ENCODE data around the gene ARAP2.

Gene ARAP2

DNA sequence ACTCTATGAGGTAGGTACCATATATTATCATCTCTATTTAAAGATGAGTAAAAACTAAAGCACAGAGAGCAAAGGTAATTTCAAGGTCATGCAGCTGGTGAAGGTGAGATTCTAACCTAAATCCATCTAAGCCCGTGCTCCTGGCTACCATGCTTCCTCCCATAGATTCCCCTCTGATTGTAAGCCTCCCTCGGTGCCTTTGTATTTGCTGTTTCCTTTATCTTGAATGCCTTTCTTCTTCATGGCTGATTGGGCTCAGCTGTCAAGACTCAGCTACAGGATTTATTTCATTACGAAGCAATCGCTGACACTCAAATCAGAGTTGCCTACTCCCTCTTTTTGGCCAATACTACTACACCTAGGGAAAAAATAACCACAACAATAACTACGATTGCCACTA, 217.1 kb downstream of the ARAP2 start:
- DNase-seq: no peak

DNA sequence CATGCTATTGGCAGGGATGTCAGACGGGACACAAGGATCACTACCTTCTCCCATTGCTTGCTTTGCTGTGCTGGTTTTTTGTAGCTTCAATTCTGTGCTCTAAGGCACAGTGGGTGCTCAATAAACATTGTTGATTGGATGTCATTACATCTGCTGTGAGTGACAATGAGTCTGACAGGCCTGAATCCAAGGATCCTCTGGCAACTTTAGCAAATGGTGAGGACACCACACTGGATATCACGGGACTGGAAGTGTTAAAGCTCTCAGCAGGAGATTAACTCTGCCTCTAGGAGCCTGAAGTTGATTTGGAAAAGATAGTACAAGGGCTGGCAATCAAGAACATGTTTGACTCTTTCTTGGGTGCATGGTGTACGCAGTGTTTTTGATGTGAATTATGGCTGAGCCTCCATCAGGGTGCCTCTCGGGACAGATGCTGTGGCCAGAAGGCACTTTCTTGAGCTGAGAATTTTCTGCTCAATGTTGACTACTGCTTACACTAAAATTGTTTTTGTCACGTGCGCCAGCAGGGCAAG, 217.9 kb downstream of the ARAP2 start:
- DNase-seq: no peak

DNA sequence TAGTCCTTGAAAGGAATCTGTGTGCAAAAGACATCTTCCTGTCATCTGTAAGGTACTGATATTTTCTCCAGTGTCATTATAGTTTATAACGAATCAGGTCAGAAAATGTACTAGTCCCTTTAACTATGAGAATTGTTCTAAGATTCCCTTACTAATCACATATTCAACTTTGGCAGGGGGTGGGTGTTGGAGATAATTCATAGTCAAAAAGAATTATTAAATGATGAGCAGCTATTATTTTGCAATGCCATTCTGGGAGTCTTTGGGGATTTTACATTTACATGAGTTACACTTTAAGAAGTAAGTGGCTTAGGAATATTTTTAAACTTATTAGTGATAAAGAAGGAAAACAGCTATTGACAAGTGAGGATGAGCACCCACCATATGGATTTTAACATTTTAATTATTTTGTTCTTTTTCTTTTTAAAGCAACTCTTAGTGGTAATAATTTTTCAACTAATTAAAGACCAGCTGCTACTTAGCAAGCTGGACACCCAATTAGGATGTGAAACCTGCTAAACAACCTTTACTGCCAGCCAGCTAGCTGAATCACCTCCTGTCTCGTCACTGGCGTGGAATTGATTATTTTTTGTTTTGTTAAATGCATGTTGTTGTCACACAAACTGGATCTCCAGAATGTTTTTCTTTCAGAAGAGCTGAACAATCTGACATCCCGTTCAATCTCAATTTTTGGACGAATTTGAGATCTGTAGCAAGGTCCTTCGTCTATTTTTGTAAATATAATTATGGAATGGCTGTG, 219.2 kb downstream of the ARAP2 start:
- no peak for DNase-seq

DNA sequence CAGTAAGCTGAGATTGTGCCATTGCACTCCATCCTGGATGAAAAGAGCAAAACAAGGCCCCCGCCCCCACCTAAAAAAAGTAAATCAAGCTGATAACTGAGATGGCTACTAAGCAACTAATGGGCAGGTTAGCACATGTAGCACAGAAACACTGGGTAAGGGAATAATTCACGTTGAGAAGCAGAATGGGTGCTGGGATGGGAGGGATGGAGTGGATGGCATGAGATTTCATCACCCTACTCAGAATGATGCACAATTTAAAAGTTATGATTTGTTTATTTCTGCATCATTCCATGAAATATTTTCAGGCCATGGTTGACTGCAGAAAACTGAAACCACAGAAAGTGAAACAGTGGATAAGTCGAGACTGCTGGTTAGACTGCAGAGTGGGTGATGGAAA, 224.0 kb downstream of the ARAP2 start:
- DNase-seq: no peak

All from activated CD4-positive, alpha-beta T cell treated with anti-CD3 and anti-CD28 coated beads, Interleukin-10, Interleukin-2, amounts not matched to agents 100 ng/mL and 50 ng/mL, durations not matched to agents 16 hours and 8 hours (primary cell).